Tibial nerve (tissue), 4 donors: ENCODE data around the gene DOK5.

Experiments used
- CTCF ChIP-seq, 5 experiments: fragments of 200-600 bp in 3 of 5; fragments of 450-650 bp in 2 of 5; sonication (generic) in 3 of 5; IDR thresholded peaks; one replicate each; pipeline ENCODE4 v1.5.1; 2016 to 2019; ENCODE audit warnings: antibody characterized with exemption in 5 of 5, mild to moderate bottlenecking in 3 of 5, moderate library complexity in 2 of 5
- EP300 ChIP-seq, 2 donors: sonication (generic); formaldehyde crosslinking; IDR thresholded peaks; one replicate each; pipeline ENCODE4 v1.6.1; 2017; ENCODE audit warnings: antibody characterized with exemption in 2 of 2, mild to moderate bottlenecking in 1 of 2
- POLR2A ChIP-seq, 2 donors: fragments of 450-650 bp; IDR thresholded peaks; one replicate each; pipeline ENCODE4 v1.6.1; 2017; ENCODE audit warnings: antibody characterized with exemption in 2 of 2, mild to moderate bottlenecking in 2 of 2, moderate library complexity in 2 of 2

DNA sequence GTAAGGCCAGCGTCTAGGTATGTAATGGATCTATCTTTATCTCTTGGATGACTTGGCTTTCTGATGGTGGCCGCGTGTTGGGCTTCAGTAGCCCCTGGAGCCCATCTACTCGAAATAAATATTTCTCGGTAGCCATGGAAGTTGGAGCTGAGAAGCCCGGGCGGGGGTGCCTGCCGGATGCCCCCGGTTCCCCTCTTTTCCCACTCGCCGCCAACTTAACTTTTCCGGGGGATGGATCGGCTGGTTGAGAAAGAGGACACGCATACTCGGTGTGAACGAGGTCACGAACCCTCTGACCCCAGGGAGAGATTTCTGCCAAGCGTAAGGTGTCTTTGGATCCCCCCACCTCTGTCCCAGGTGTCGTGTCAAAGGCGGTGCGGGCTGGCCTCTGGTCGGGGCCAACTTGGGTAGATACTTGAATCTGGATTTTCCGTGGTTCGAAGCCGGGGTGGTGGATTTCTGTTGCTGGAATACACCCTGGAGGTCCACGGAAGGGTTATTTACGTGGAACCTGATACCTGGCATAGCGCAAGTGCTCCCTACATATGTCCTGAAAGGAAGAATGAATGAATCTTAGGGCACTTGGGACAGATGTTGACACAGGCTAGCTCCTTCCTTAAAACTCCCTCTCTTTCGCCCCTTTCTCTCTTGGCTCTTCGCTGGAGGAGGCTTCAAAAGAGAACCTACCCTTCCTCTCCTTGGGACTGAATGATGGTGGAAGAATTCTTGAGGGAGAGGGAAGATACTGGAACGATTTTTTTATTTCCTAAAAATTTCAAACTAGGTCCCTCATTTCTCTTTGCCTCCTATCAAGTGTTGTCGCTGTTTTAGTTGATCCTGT, 996 bp downstream of the DOK5 start:
- no peak for TF ChIP-seq POLR2A (IDR thresholded peaks at IDR 0.05)
- TF ChIP-seq CTCF (IDR thresholded peaks at IDR 0.05): no peak
- no peak for TF ChIP-seq EP300 (IDR thresholded peaks at IDR 0.05)
